ENCODE data around the gene GOLGB1. TPM values are rescaled to one million over a fixed set of nuclear protein-coding genes. Genes with fewer than 3 reads are reported as not detected.

GOLGB1 gene
- total RNA-seq, 1 donor from 2014 or later = 20.7 TPM

DNA sequence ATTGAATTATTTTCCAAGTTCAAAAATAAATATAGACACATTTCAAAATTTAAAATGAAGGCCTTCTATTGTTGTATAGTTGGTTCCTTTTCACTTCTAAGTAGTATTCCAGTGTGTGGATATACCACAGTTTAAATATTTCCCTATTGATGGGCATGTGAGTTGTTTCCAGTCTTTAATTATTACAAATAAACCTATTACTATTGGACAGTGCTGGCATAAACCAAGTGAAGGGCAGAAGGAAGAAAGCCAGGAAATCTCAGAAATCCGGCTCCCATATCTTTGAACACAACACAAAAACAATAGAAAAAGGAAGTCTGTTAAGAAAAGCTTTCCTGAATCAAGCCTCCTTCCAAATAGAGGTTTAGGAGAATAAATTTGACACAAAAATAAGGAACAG lies 26.1 kb downstream of the GOLGB1 start:
- no peak overlapping the region for H3K4me3 ChIP-seq (ENCODE audit: low read depth, low read length)
- DNase-seq (ENCODE audit: low read depth) = no peak
- TF ChIP-seq, protein P1, sequence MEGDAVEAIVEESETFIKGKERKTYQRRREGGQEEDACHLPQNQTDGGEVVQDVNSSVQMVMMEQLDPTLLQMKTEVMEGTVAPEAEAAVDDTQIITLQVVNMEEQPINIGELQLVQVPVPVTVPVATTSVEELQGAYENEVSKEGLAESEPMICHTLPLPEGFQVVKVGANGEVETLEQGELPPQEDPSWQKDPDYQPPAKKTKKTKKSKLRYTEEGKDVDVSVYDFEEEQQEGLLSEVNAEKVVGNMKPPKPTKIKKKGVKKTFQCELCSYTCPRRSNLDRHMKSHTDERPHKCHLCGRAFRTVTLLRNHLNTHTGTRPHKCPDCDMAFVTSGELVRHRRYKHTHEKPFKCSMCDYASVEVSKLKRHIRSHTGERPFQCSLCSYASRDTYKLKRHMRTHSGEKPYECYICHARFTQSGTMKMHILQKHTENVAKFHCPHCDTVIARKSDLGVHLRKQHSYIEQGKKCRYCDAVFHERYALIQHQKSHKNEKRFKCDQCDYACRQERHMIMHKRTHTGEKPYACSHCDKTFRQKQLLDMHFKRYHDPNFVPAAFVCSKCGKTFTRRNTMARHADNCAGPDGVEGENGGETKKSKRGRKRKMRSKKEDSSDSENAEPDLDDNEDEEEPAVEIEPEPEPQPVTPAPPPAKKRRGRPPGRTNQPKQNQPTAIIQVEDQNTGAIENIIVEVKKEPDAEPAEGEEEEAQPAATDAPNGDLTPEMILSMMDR (conservative IDR thresholded peaks at IDR 0.05; ENCODE audit: low read depth, low read length) = no peak

DNA sequence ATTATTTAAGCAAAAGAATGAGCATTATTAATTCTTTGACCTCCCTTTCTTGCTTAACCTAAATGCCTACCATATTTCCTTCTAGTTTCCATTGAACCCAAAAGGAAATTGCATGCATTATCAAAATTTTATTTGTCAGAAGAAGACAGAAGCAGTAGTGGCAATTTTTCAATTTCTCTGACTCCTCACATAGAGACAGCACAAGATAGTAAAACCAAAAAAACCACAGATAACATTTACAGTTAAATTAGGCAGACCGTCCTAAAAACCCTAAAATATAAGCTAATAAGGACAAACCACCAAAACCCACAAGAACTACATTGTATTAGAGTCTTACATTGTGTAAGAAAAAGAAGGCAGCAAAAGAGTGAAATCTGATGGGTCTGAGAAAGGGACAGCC lies 27.1 kb downstream of the GOLGB1 start:
- TF ChIP-seq, protein P1 (conservative IDR thresholded peaks at IDR 0.05; ENCODE audit: low read depth, low read length) = no peak
- no peak overlapping the region for H3K4me3 ChIP-seq (ENCODE audit: low read depth, low read length)
- DNase-seq (ENCODE audit: low read depth) = no peak

- no peak for DNase-seq (ENCODE audit: low read depth)
- TF ChIP-seq, protein P1 (conservative IDR thresholded peaks at IDR 0.05; ENCODE audit: low read depth, low read length) = no peak
- H3K4me3 ChIP-seq (ENCODE audit: low read depth, low read length) = no peak overlapping the region
Measured at GRCh38 chr3:121720163-121720562, 29.4 kb downstream of the GOLGB1 start.

DNA sequence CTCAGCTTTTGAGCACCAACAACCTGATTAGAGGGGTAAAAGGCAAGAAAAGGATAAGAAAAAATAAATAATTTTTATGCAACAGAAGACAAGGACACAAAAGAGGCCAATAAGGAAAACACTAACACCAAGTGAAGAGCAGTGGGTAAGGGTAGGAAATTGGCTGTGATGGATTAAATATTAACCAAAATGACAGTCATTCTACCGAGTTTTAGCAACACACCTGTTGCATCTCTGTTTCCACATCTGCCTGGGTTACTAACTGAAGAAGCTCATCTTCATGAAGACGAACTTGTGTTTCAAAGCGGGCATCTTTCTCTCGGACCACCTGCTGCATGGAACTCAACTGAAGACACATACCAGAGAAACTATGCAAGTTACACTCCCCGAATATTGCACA lies 30.1 kb downstream of the GOLGB1 start:
- DNase-seq (ENCODE audit: low read depth) = no peak
- TF ChIP-seq, protein P1 (conservative IDR thresholded peaks at IDR 0.05; ENCODE audit: low read depth, low read length) = no peak

GRCh38 chr3:121718205-121718846 lies 31.2 kb downstream of the GOLGB1 start:
- H3K4me3 ChIP-seq (ENCODE audit: low read depth, low read length) = no peak overlapping the region
- TF ChIP-seq, protein P1 (conservative IDR thresholded peaks at IDR 0.05; ENCODE audit: low read depth, low read length) = no peak
- DNase-seq (ENCODE audit: low read depth) = no peak

More for the DNA sequence above, 30.1 kb downstream of the GOLGB1 start:
- no peak overlapping the region for H3K4me3 ChIP-seq (ENCODE audit: low read depth, low read length)

- DNase-seq (ENCODE audit: low read depth) = no peak
- no peak overlapping the region for H3K4me3 ChIP-seq (ENCODE audit: low read depth, low read length)
- TF ChIP-seq, protein P1 (conservative IDR thresholded peaks at IDR 0.05; ENCODE audit: low read depth, low read length) = no peak
Measured at GRCh38 chr3:121710347-121710746, 39.2 kb downstream of the GOLGB1 start.

Data from epithelial cell of proximal tubule (primary cell).